ENCODE measurements around the gene EXOC6. TPM values are rescaled to one million over a fixed set of nuclear protein-coding genes. Genes with fewer than 3 reads are reported as not detected.

The EXOC6 gene
- total RNA-seq, 2 donors from 2014 or later = 13.2 to 70.8 TPM

DNA sequence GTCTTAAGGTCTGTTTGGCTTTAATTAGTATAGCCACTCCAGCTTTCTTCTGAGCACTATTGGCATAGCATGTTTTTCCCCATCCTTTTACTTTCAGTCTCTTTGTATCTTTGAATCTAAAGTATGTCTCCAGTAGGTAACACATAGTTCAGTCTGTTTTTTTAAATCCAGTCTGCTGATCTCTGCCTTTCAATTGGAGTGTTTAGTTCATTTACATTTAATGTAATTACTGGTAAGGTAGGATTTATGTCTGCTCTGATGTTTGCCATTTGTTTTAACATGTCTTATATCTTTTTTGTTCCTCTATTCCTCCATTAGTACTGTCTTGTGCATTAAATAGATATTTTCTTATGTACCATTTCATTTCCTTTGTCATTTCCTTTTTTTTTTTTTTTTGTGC, 72.5 kb downstream of the EXOC6 start:
- ATAC-seq (no peak), DNase-seq (no peak)
- H3K27ac ChIP-seq = no peak overlapping the region
- TF ChIP-seq, protein P1, sequence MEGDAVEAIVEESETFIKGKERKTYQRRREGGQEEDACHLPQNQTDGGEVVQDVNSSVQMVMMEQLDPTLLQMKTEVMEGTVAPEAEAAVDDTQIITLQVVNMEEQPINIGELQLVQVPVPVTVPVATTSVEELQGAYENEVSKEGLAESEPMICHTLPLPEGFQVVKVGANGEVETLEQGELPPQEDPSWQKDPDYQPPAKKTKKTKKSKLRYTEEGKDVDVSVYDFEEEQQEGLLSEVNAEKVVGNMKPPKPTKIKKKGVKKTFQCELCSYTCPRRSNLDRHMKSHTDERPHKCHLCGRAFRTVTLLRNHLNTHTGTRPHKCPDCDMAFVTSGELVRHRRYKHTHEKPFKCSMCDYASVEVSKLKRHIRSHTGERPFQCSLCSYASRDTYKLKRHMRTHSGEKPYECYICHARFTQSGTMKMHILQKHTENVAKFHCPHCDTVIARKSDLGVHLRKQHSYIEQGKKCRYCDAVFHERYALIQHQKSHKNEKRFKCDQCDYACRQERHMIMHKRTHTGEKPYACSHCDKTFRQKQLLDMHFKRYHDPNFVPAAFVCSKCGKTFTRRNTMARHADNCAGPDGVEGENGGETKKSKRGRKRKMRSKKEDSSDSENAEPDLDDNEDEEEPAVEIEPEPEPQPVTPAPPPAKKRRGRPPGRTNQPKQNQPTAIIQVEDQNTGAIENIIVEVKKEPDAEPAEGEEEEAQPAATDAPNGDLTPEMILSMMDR (IDR thresholded peaks at IDR 0.05) = no peak
- TF ChIP-seq POLR2A (IDR thresholded peaks at IDR 0.05) = no peak
- intact Hi-C loops (cut with DNase I) = no loop called here
- no peaks in the 10 kb centered on the region for H3K4me1 ChIP-seq
- no peaks in the 10 kb centered on the region for H3K36me3 ChIP-seq (replicated peaks in 1 of 2; ENCODE audit: insufficient read depth in 1 of 2, low read depth in 2 of 2)
- H3K4me3 ChIP-seq = no peak overlapping the region
- H3K27me3 ChIP-seq = no peaks in the 10 kb centered on the region
- no peaks in the 10 kb centered on the region for H3K9me3 ChIP-seq

- intact Hi-C loops (cut with DNase I) = no loop called here
- H3K36me3 ChIP-seq (replicated peaks in 1 of 2; ENCODE audit: insufficient read depth in 1 of 2, low read depth in 2 of 2) = no peaks in the 10 kb centered on the region
- DNase-seq (no peak), ATAC-seq (no peak)
- no peak overlapping the region for H3K27ac ChIP-seq
- no peak overlapping the region for H3K4me3 ChIP-seq
- TF ChIP-seq, protein P1 (IDR thresholded peaks at IDR 0.05) = no peak
- H3K27me3 ChIP-seq = no peaks in the 10 kb centered on the region
- WGBS, 2 donors = 88 to 92% methylated on average over 1 of the region's 1 CpG
- H3K4me1 ChIP-seq = no peaks in the 10 kb centered on the region
- no peaks in the 10 kb centered on the region for H3K9me3 ChIP-seq
These were observed 75.1 kb downstream of the EXOC6 start for GRCh38 chr10:92923416-92923815.

- TF ChIP-seq, protein P1 (IDR thresholded peaks at IDR 0.05) = no peak
- TF ChIP-seq POLR2A (IDR thresholded peaks at IDR 0.05) = no peak
- intact Hi-C loops (cut with DNase I) = no loop called here
- H3K36me3 ChIP-seq (replicated peaks in 1 of 2; ENCODE audit: insufficient read depth in 1 of 2, low read depth in 2 of 2) = no peaks in the 10 kb centered on the region
- WGBS, 2 donors = 98 to 99% methylated on average over 5 of the region's 5 CpGs
- ATAC-seq (no peak), DNase-seq (no peak)
- no peaks in the 10 kb centered on the region for H3K27me3 ChIP-seq
- no peaks in the 10 kb centered on the region for H3K4me1 ChIP-seq
- no peak overlapping the region for H3K27ac ChIP-seq
- no peaks in the 10 kb centered on the region for H3K9me3 ChIP-seq
- no peak overlapping the region for H3K4me3 ChIP-seq
These were observed 81.6 kb downstream of the EXOC6 start for GRCh38 chr10:92929896-92930295.

GRCh38 chr10:92931597-92931996, 83.3 kb downstream of the EXOC6 start:
- ATAC-seq (no peak), DNase-seq (no peak)
- H3K27me3 ChIP-seq = no peaks in the 10 kb centered on the region
- H3K27ac ChIP-seq = no peak overlapping the region
- no peak overlapping the region for H3K4me3 ChIP-seq
- H3K36me3 ChIP-seq (replicated peaks in 1 of 2; ENCODE audit: insufficient read depth in 1 of 2, low read depth in 2 of 2) = no peaks in the 10 kb centered on the region
- H3K9me3 ChIP-seq = no peaks in the 10 kb centered on the region
- intact Hi-C loops (cut with DNase I) = no loop called here
- WGBS, 2 donors = 45 to 50% methylated on average over 1 of the region's 1 CpG
- no peaks in the 10 kb centered on the region for H3K4me1 ChIP-seq
- TF ChIP-seq, protein P1 (IDR thresholded peaks at IDR 0.05) = no peak
- TF ChIP-seq POLR2A (IDR thresholded peaks at IDR 0.05) = no peak

- H3K27me3 ChIP-seq = no peaks in the 10 kb centered on the region
- no peaks in the 10 kb centered on the region for H3K4me1 ChIP-seq
- no peaks in the 10 kb centered on the region for H3K9me3 ChIP-seq
- DNase-seq = no peak
- no peaks in the 10 kb centered on the region for H3K36me3 ChIP-seq (replicated peaks in 1 of 2; ENCODE audit: insufficient read depth in 1 of 2, low read depth in 2 of 2)
- no peak overlapping the region for H3K27ac ChIP-seq
- TF ChIP-seq POLR2A (IDR thresholded peaks at IDR 0.05) = no peak
- TF ChIP-seq, protein P1 (IDR thresholded peaks at IDR 0.05) = no peak
- intact Hi-C loops (cut with DNase I) = no loop called here
- H3K4me3 ChIP-seq = no peak overlapping the region
- ATAC-seq = no peak
These were observed 89.6 kb downstream of the EXOC6 start for GRCh38 chr10:92937876-92938275.
